Measurements from ENCODE around the gene TOMM6.

TOMM6 gene

GRCh38 chr6:41748102-41748477, 39.4 kb upstream of the TOMM6 start:
- Histone ChIP-seq H3K4me3 (ENCODE audit: low read depth in 1 of 2, low read length in 2 of 2) (no peak overlapping the region), H3K9ac (ENCODE audit: low read depth in 1 of 2, low read length in 2 of 2) (no peak overlapping the region), H3K27ac (ENCODE audit: low read depth, low read length) (no peak overlapping the region), H3K9me3 (ENCODE audit: control insufficient read depth in 1 of 2, low read length in 2 of 2) (no peaks in the 10 kb centered on the region), H3K27me3 (ENCODE audit: control insufficient read depth in 1 of 2, insufficient read depth in 2 of 2, low read length in 2 of 2) (no peaks in the 10 kb centered on the region), H3K36me3 (ENCODE audit: control insufficient read depth in 1 of 2, insufficient read depth in 2 of 2, low read length in 2 of 2) (no peaks in the 10 kb centered on the region), H3K4me1 (ENCODE audit: control insufficient read depth in 1 of 2, insufficient read depth in 2 of 2, low read length in 2 of 2) (no peaks in the 10 kb centered on the region)

- Histone ChIP-seq H3K9me3 (ENCODE audit: control insufficient read depth in 1 of 2, low read length in 2 of 2) (no peaks in the 10 kb centered on the region), H3K4me1 (ENCODE audit: control insufficient read depth in 1 of 2, insufficient read depth in 2 of 2, low read length in 2 of 2) (no peaks in the 10 kb centered on the region), H3K9ac (ENCODE audit: low read depth in 1 of 2, low read length in 2 of 2) (no peak overlapping the region)
Observed at GRCh38 chr6:41748542-41748941, 39.0 kb upstream of the TOMM6 start.

GRCh38 chr6:41750374-41750773, 37.1 kb upstream of the TOMM6 start:
- H3K36me3 ChIP-seq (ENCODE audit: control insufficient read depth in 1 of 2, insufficient read depth in 2 of 2, low read length in 2 of 2) = no peaks in the 10 kb centered on the region
- no peak overlapping the region for H3K27ac ChIP-seq (ENCODE audit: low read depth, low read length)
- no peaks in the 10 kb centered on the region for H3K27me3 ChIP-seq (ENCODE audit: control insufficient read depth in 1 of 2, insufficient read depth in 2 of 2, low read length in 2 of 2)

More at GRCh38 chr6:41748542-41748941, 39.0 kb upstream of the TOMM6 start:
- Histone ChIP-seq H3K36me3 (ENCODE audit: control insufficient read depth in 1 of 2, insufficient read depth in 2 of 2, low read length in 2 of 2) (no peaks in the 10 kb centered on the region), H3K4me3 (ENCODE audit: low read depth in 1 of 2, low read length in 2 of 2) (no peak overlapping the region), H3K27me3 (ENCODE audit: control insufficient read depth in 1 of 2, insufficient read depth in 2 of 2, low read length in 2 of 2) (no peaks in the 10 kb centered on the region), H3K27ac (ENCODE audit: low read depth, low read length) (no peak overlapping the region)

GRCh38 chr6:41755895-41756294, 31.6 kb upstream of the TOMM6 start:
- H3K4me3 ChIP-seq (ENCODE audit: low read depth in 1 of 2, low read length in 2 of 2) = no peak overlapping the region
- H3K27me3 ChIP-seq (ENCODE audit: control insufficient read depth in 1 of 2, insufficient read depth in 2 of 2, low read length in 2 of 2) = no peaks in the 10 kb centered on the region
- H3K36me3 ChIP-seq (ENCODE audit: control insufficient read depth in 1 of 2, insufficient read depth in 2 of 2, low read length in 2 of 2) = no peaks in the 10 kb centered on the region
- H3K9me3 ChIP-seq (ENCODE audit: control insufficient read depth in 1 of 2, low read length in 2 of 2) = no peaks in the 10 kb centered on the region
- H3K9ac ChIP-seq (ENCODE audit: low read depth in 1 of 2, low read length in 2 of 2) = no peak overlapping the region
- H3K4me1 ChIP-seq (ENCODE audit: control insufficient read depth in 1 of 2, insufficient read depth in 2 of 2, low read length in 2 of 2) = no peaks in the 10 kb centered on the region
- H3K27ac ChIP-seq (ENCODE audit: low read depth, low read length) = no peak overlapping the region

More at GRCh38 chr6:41750374-41750773, 37.1 kb upstream of the TOMM6 start:
- no peak overlapping the region for H3K4me3 ChIP-seq (ENCODE audit: low read depth in 1 of 2, low read length in 2 of 2)
- no peaks in the 10 kb centered on the region for H3K4me1 ChIP-seq (ENCODE audit: control insufficient read depth in 1 of 2, insufficient read depth in 2 of 2, low read length in 2 of 2)
- no peaks in the 10 kb centered on the region for H3K9me3 ChIP-seq (ENCODE audit: control insufficient read depth in 1 of 2, low read length in 2 of 2)
- no peak overlapping the region for H3K9ac ChIP-seq (ENCODE audit: low read depth in 1 of 2, low read length in 2 of 2)

GRCh38 chr6:41756354-41756753, 31.1 kb upstream of the TOMM6 start:
- H3K36me3 ChIP-seq (ENCODE audit: control insufficient read depth in 1 of 2, insufficient read depth in 2 of 2, low read length in 2 of 2) = no peaks in the 10 kb centered on the region
- no peak overlapping the region for H3K9ac ChIP-seq (ENCODE audit: low read depth in 1 of 2, low read length in 2 of 2)
- H3K27me3 ChIP-seq (ENCODE audit: control insufficient read depth in 1 of 2, insufficient read depth in 2 of 2, low read length in 2 of 2) = no peaks in the 10 kb centered on the region
- H3K4me1 ChIP-seq (ENCODE audit: control insufficient read depth in 1 of 2, insufficient read depth in 2 of 2, low read length in 2 of 2) = no peaks in the 10 kb centered on the region
- no peaks in the 10 kb centered on the region for H3K9me3 ChIP-seq (ENCODE audit: control insufficient read depth in 1 of 2, low read length in 2 of 2)
- no peak overlapping the region for H3K27ac ChIP-seq (ENCODE audit: low read depth, low read length)
- H3K4me3 ChIP-seq (ENCODE audit: low read depth in 1 of 2, low read length in 2 of 2) = no peak overlapping the region

- no peak overlapping the region for H3K4me3 ChIP-seq (ENCODE audit: low read depth in 1 of 2, low read length in 2 of 2)
- H3K9me3 ChIP-seq (ENCODE audit: control insufficient read depth in 1 of 2, low read length in 2 of 2) = no peaks in the 10 kb centered on the region
- no peak overlapping the region for H3K27ac ChIP-seq (ENCODE audit: low read depth, low read length)
- no peaks in the 10 kb centered on the region for H3K36me3 ChIP-seq (ENCODE audit: control insufficient read depth in 1 of 2, insufficient read depth in 2 of 2, low read length in 2 of 2)
- H3K27me3 ChIP-seq (ENCODE audit: control insufficient read depth in 1 of 2, insufficient read depth in 2 of 2, low read length in 2 of 2) = no peaks in the 10 kb centered on the region
- no peaks in the 10 kb centered on the region for H3K4me1 ChIP-seq (ENCODE audit: control insufficient read depth in 1 of 2, insufficient read depth in 2 of 2, low read length in 2 of 2)
- H3K9ac ChIP-seq (ENCODE audit: low read depth in 1 of 2, low read length in 2 of 2) = no peak overlapping the region
Observed at GRCh38 chr6:41757271-41757670, 30.2 kb upstream of the TOMM6 start.

- Histone ChIP-seq H3K9ac (ENCODE audit: low read depth in 1 of 2, low read length in 2 of 2) (no peak overlapping the region), H3K27ac (ENCODE audit: low read depth, low read length) (no peak overlapping the region), H3K36me3 (ENCODE audit: control insufficient read depth in 1 of 2, insufficient read depth in 2 of 2, low read length in 2 of 2) (no peaks in the 10 kb centered on the region), H3K27me3 (ENCODE audit: control insufficient read depth in 1 of 2, insufficient read depth in 2 of 2, low read length in 2 of 2) (no peaks in the 10 kb centered on the region), H3K4me3 (ENCODE audit: low read depth in 1 of 2, low read length in 2 of 2) (no peak overlapping the region), H3K4me1 (ENCODE audit: control insufficient read depth in 1 of 2, insufficient read depth in 2 of 2, low read length in 2 of 2) (no peaks in the 10 kb centered on the region), H3K9me3 (ENCODE audit: control insufficient read depth in 1 of 2, low read length in 2 of 2) (no peaks in the 10 kb centered on the region)
Observed at GRCh38 chr6:41757931-41758640, 29.4 kb upstream of the TOMM6 start.

- Histone ChIP-seq H3K4me1 (ENCODE audit: control insufficient read depth in 1 of 2, insufficient read depth in 2 of 2, low read length in 2 of 2) (no peaks in the 10 kb centered on the region), H3K9me3 (ENCODE audit: control insufficient read depth in 1 of 2, low read length in 2 of 2) (no peaks in the 10 kb centered on the region), H3K36me3 (ENCODE audit: control insufficient read depth in 1 of 2, insufficient read depth in 2 of 2, low read length in 2 of 2) (no peaks in the 10 kb centered on the region), H3K9ac (ENCODE audit: low read depth in 1 of 2, low read length in 2 of 2) (no peak overlapping the region), H3K27ac (ENCODE audit: low read depth, low read length) (no peak overlapping the region), H3K4me3 (ENCODE audit: low read depth in 1 of 2, low read length in 2 of 2) (no peak overlapping the region), H3K27me3 (ENCODE audit: control insufficient read depth in 1 of 2, insufficient read depth in 2 of 2, low read length in 2 of 2) (no peaks in the 10 kb centered on the region)
Observed at GRCh38 chr6:41758641-41759035, 28.9 kb upstream of the TOMM6 start.

GRCh38 chr6:41759106-41759904, 28.2 kb upstream of the TOMM6 start:
- Histone ChIP-seq H3K4me1 (ENCODE audit: control insufficient read depth in 1 of 2, insufficient read depth in 2 of 2, low read length in 2 of 2) (no peaks in the 10 kb centered on the region), H3K27ac (ENCODE audit: low read depth, low read length) (no peak overlapping the region), H3K9ac (ENCODE audit: low read depth in 1 of 2, low read length in 2 of 2) (no peak overlapping the region), H3K27me3 (ENCODE audit: control insufficient read depth in 1 of 2, insufficient read depth in 2 of 2, low read length in 2 of 2) (no peaks in the 10 kb centered on the region), H3K4me3 (ENCODE audit: low read depth in 1 of 2, low read length in 2 of 2) (no peak overlapping the region), H3K9me3 (ENCODE audit: control insufficient read depth in 1 of 2, low read length in 2 of 2) (no peaks in the 10 kb centered on the region), H3K36me3 (ENCODE audit: control insufficient read depth in 1 of 2, insufficient read depth in 2 of 2, low read length in 2 of 2) (no peaks in the 10 kb centered on the region)

GRCh38 chr6:41759905-41760579, 27.5 kb upstream of the TOMM6 start:
- Histone ChIP-seq H3K27me3 (ENCODE audit: control insufficient read depth in 1 of 2, insufficient read depth in 2 of 2, low read length in 2 of 2) (no peaks in the 10 kb centered on the region), H3K9me3 (ENCODE audit: control insufficient read depth in 1 of 2, low read length in 2 of 2) (no peaks in the 10 kb centered on the region), H3K36me3 (ENCODE audit: control insufficient read depth in 1 of 2, insufficient read depth in 2 of 2, low read length in 2 of 2) (no peaks in the 10 kb centered on the region), H3K4me1 (ENCODE audit: control insufficient read depth in 1 of 2, insufficient read depth in 2 of 2, low read length in 2 of 2) (no peaks in the 10 kb centered on the region), H3K27ac (ENCODE audit: low read depth, low read length) (no peak overlapping the region), H3K4me3 (ENCODE audit: low read depth in 1 of 2, low read length in 2 of 2) (no peak overlapping the region), H3K9ac (ENCODE audit: low read depth in 1 of 2, low read length in 2 of 2) (no peak overlapping the region)

Measured in duodenal mucosa (tissue), 2 donors.